ENCODE data around the gene LSS. TPM values are rescaled to one million over a fixed set of nuclear protein-coding genes. Genes with fewer than 3 reads are reported as not detected.

The LSS gene
- total RNA-seq, 2 donors from 2014 or later, result 78.2 to 142 TPM

DNA sequence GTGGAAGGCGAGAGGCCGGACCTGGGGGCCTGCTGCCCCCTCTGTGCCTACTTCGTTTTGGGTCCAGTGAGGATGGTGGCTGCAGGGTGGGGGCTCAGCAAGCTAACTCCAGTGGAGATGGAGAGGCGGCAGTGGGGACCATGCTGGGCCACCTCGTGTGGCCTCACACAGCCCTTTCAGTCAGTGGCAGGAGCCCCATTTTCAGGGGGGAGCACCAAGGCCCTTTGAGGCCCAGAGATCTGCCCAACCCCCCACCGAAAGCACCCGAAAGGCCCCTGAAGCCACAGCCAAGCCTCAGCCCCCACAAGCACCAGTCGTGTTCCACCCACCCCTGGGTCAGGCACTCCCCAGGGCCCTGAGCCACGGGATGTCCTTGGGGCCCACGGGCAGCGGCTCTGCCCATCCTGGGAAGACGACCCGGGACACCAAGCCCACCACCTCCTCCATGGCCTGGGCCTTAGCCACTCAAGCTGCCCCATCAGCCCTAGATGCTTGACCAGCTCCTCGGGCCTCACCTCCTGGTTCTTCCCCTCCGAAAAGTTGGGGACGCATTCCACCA lies 73.5 kb downstream of the LSS start:
- Histone ChIP-seq H3K27me3 (no peaks in the 10 kb centered on the region), H3K9ac (ENCODE audit: low read depth in 2 of 2, low read length in 2 of 2) (no peak overlapping the region)

DNA sequence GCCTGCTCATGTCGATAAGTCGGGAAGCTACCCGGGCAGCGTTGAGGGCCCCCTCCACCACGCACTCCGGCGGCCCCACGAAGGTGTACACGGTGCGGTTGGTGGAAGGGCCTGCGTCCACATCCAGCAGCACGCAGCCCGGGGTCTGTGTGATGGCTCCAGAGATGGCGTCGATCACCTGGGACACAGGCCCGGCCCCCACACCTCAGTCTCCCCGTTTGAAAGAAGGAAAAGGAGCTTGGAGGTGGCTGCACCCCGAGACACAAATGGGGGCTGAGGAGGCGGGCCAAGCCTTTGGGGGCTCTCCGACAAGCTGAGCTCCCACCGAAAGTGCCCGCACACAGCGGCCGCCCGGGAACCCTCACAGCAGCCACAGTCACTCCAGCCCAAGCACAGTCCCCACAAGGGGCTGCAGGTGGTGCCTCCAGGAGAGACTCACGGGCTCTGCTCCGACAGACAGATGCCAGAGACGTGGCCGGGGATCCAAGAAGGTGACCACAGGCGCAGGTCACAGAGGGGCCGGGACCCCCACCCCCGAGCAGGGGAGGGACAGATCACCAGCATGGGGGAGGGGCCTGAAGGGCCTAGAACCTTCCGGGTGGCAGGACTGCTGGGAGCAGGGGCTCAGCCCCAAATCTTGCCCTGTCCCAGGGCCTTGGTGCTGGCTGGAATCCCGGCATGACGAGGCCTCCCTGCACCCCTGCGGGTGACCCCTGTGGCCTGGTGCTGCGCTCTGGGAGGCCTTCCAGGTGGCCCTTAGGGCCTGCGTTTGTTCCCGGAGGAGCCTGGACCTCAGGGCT lies 74.2 kb downstream of the LSS start:
- no peak for DNase-seq
- Histone ChIP-seq H3K4me3 (no peak overlapping the region), H3K27ac (no peak overlapping the region), H3K9ac (ENCODE audit: low read depth in 2 of 2, low read length in 2 of 2) (no peak overlapping the region), H3K4me1 (no peaks in the 10 kb centered on the region), H3K36me3 (no peaks in the 10 kb centered on the region), H3K27me3 (no peaks in the 10 kb centered on the region), H3K9me3 (no peaks in the 10 kb centered on the region)
- intact Hi-C loops (cut with DNase I), result no loop called here
- TF ChIP-seq, protein P1, sequence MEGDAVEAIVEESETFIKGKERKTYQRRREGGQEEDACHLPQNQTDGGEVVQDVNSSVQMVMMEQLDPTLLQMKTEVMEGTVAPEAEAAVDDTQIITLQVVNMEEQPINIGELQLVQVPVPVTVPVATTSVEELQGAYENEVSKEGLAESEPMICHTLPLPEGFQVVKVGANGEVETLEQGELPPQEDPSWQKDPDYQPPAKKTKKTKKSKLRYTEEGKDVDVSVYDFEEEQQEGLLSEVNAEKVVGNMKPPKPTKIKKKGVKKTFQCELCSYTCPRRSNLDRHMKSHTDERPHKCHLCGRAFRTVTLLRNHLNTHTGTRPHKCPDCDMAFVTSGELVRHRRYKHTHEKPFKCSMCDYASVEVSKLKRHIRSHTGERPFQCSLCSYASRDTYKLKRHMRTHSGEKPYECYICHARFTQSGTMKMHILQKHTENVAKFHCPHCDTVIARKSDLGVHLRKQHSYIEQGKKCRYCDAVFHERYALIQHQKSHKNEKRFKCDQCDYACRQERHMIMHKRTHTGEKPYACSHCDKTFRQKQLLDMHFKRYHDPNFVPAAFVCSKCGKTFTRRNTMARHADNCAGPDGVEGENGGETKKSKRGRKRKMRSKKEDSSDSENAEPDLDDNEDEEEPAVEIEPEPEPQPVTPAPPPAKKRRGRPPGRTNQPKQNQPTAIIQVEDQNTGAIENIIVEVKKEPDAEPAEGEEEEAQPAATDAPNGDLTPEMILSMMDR (IDR thresholded peaks at IDR 0.05), result no peak

More for the DNA sequence above, 73.5 kb downstream of the LSS start:
- H3K4me3 ChIP-seq, result no peak overlapping the region
- no peak overlapping the region for H3K27ac ChIP-seq
- TF ChIP-seq, protein P1 (IDR thresholded peaks at IDR 0.05), result no peak
- H3K4me1 ChIP-seq, result no peaks in the 10 kb centered on the region
- no peaks in the 10 kb centered on the region for H3K9me3 ChIP-seq
- no peak for DNase-seq
- intact Hi-C loops (cut with DNase I), result no loop called here
- no peaks in the 10 kb centered on the region for H3K36me3 ChIP-seq

DNA sequence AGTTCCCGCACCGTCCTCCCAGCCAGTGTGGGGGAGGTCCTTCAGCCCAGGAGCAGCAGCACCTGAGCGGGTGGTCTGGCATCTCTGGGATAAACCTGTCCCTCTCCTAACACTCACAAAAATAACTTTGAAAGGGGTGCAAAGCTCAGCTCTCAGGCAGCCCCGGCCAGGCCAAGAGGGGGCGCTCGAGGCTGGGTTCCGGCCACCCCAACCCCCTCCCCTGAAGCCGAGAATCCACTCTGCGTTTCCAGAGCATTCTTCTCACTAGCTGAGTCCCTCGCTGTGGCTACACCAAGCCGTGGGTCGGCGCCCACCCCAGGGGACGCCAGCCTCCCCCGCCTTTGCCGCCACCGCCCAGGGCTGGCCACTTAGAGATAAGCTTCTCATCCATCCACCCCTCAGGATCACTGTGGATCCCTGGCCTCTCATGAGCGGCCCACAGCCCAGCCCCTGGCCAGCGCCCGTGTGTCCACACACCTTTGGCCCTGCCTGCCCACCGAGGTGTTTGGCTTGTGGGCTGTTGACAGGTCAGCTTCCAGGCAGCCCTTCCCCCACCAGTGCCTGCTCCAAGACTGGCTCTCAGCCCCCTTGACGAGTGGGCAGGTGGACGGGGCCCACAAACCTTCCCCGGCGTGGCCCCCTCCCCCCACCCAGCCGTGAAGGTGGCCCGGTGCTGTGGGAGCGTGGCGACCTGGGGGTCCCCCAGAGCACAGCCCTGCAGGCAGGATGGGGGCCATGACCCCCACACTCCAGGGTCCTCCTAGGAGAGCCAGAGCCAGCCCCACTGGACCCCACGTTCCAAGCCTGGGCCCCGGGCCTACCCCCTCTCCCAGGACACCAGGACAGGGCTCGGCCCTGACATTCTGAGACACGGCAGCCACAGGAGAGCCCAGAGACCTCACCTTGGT lies 75.1 kb downstream of the LSS start:
- Histone ChIP-seq H3K9me3 (no peaks in the 10 kb centered on the region), H3K4me3 (peak overlapping the region; percentile 8), H3K27ac (no peak overlapping the region), H3K4me1 (no peaks in the 10 kb centered on the region), H3K27me3 (no peaks in the 10 kb centered on the region), H3K36me3 (no peaks in the 10 kb centered on the region), H3K9ac (ENCODE audit: low read depth in 2 of 2, low read length in 2 of 2) (peak overlapping the region in 1 of 2 donors; percentile 35)
- peak; percentile 58 for DNase-seq
- intact Hi-C loops (cut with DNase I), result no loop called here
- TF ChIP-seq, protein P1 (IDR thresholded peaks at IDR 0.05), result peak; percentile 62

DNA sequence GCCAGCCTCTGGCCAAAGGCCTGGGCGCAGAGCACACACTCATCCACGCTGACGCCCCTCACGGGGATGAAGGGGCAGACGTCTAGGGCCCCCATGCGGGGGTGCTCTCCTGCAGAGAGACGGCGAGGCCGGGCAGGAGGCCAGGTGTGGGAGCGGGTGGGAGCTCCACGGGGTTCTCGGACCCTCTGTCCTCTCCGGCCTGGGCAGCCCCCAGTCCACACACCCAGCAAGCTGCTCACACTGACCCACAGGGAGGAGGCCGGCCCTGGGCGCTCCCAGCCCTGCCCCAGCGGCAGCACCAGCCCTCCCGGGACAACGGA lies 75.7 kb downstream of the LSS start:
- TF ChIP-seq, protein P1 (IDR thresholded peaks at IDR 0.05), result no peak
- no peaks in the 10 kb centered on the region for H3K27me3 ChIP-seq
- H3K4me1 ChIP-seq, result no peaks in the 10 kb centered on the region
- H3K4me3 ChIP-seq, result peak overlapping the region; percentile 8
- H3K27ac ChIP-seq, result no peak overlapping the region
- no peaks in the 10 kb centered on the region for H3K36me3 ChIP-seq
- DNase-seq, result no peak
- H3K9me3 ChIP-seq, result no peaks in the 10 kb centered on the region
- intact Hi-C loops (cut with DNase I), result no loop called here
- no peak overlapping the region for H3K9ac ChIP-seq (ENCODE audit: low read depth in 2 of 2, low read length in 2 of 2)

Measured in colonic mucosa (tissue), 4 donors.